HuH-7.5 (cell line): ENCODE measurements around the gene TTF2.

Experiments used
- DNase-seq: peaks from one replicate; pipeline ENCODE4 v3.0.0; 2011; ENCODE audit warnings: low spot score

TTF2 gene

DNA sequence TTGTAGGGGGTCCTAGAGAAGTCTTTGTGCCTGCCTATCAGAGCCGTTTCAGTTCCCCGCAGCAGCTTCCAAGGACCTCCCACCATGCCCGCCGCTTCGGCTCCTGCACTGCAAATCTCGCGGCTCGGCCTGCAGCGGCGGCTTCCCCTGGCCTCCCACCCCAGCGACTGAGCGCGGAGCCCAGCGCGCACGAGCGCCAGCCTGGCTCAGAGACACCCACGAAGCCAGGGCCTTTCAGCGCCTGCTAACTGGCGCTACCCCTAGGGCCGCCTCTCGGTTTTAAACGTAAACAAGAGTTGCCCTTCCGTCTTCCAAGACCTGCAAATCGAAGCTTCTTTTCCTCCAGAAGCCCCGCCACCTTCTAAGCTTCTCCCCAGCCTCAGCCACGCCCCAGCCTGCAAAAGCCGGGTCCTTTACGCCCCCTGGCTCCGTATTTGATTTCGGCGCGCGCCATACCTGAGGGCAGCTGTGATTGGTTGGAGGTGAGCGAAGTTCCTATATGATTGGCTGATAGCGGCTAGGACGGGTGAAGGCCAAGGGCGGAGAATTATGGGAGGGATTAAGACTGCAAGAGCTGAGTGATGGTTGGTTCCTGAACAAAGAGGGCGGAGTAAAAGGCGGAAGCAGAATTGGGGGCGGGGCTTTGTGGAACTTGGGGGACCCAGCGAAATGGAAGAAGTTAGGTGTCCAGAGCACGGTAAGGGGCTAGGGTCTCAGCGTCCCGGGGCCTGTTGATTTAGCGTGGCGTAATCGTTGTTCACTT, at the start of gene TTF2:
Gene TTF2, plus strand, starts transcription at position 649 of the 763 bp plus-strand sequence. Its CDS starts 21 bp downstream, at position 670.
- peak; percentile 92 for DNase-seq

DNA sequence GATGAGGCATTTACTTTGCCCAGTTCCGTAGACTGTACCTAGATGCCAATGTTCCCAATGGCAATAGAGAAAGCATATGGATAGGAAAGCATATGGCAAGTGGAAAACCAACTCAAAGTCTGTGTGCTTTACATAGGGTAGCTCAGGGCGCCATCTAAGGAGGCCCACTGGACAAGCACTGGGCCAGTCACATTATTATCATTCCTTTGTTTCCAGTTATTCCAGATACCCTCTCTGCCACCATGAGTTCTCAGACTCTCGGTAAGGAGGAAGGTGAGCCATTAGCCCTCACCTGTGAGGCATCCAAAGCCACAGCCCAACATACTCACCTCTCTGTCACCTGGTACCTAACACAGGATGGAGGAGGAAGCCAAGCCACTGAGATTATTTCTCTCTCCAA, 48.8 kb upstream of the TTF2 start:
- DNase-seq: no peak

DNA sequence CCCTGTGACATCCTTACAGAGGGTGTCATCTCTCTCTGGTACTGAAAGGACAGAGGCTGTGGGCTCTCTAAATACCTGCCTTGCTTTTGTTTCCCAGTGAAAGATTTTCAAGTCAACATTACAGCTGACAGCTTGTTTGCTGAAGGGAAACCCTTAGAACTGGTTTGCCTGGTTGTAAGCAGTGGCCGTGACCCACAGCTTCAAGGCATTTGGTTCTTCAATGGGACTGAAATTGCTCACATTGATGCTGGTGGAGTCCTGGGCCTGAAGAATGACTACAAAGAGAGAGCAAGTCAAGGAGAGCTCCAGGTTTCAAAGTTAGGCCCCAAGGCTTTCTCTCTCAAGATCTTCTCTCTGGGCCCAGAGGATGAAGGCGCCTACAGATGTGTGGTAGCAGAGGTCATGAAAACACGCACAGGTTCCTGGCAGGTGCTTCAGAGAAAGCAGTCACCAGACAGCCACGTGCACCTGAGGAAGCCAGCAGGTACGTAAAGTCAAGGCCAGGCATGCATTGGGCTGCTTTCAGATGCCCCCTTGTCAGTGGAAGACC, 46.7 kb upstream of the TTF2 start:
- peak; percentile 17 for DNase-seq

DNA sequence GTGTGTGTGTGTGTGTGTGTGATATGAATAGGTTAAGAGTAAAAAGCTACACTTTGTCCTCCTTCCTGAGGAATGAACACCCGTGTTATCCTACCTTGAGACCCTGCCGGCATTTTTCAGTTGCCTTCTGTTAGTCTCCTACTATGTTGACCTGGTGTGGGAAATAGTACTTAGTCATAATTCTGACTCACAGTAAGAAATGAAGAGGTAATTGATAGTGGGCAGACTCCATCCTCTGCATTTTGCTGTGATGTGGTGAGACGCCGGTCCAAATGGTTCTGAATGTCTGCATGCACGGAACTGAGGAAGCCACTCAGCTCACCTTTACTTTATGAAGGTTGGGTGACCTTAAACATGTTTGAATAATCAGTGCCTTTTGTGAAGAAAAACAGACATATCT, 45.9 kb upstream of the TTF2 start:
- DNase-seq: no peak

DNA sequence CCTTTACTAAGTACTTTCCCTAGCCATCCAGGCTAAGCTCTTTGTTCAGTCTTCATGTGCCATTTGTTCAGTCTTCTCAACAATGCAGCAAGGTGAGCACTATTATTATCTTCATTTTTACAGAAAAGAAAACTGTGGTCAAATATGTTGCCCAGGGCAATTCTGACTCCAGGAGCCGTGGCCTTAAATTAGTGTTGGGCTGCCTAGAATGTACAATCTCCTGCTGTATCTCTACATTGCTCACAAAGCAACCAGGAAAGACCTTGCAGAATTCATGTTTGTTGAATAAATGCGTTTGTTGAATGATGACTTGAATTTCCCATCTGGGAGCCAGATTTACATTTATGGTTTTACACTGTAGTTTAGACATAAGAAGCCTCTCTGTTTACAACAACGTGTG, 44.4 kb upstream of the TTF2 start:
- no peak for DNase-seq

DNA sequence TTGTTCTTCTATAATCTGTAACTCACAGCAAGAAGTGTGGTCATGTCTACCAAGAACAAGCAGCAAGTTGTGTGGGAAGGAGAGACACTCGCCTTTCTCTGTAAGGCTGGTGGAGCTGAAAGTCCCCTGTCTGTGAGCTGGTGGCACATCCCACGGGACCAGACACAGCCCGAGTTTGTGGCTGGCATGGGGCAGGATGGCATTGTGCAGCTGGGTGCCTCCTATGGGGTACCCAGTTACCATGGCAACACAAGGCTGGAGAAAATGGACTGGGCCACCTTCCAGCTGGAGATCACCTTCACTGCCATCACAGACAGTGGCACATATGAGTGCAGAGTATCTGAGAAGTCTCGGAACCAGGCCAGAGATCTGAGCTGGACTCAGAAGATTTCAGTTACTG, 43.1 kb upstream of the TTF2 start:
- DNase-seq: no peak

DNA sequence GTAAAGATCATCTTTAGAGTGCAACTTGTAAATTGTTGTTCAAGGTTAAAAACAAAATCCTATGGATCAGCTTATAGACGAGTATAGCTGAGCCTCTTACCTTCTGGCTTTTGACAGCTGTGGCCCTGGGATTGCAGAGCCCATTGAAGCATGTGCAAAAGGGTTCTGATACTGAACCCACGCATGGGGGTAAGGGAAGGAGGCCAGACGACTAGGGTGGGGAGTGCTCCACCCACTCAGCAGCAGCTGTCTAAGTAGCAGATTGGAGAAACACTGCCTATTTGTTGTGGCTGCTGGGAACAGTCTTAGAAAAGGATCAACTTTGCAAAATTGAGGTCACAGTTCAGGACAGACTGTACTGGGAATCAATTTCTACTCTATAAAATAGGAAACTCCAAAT, 42.5 kb upstream of the TTF2 start:
- no peak for DNase-seq

DNA sequence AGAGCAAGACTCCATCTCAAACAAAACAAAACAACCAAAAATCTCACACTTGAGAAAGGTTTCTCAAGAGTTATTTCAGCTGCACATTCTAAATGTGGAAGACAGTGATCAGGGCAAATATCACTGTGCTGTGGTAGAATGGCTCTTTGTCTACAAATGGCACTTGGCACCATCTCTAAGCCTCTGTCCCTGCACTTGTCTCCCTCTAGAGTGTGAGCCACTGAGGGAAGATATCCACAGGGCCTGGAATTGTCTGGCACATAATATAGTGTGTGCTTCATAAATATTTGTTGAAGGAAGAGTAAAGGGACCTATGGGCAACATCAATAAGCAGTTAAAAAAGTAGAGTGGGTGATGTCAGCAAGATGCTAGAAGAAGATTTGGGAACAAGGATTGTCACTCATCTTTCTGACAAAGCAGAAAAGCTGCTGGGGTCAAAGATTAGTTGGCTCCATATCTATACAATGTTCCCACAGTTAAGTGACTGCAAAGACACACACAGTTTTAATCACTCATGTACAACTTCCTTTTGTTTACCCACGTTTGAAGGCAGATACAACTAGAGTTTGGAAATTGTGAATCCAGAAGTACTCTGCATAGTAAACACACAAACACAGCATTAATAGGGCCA, 39.5 kb upstream of the TTF2 start:
- DNase-seq: no peak

DNA sequence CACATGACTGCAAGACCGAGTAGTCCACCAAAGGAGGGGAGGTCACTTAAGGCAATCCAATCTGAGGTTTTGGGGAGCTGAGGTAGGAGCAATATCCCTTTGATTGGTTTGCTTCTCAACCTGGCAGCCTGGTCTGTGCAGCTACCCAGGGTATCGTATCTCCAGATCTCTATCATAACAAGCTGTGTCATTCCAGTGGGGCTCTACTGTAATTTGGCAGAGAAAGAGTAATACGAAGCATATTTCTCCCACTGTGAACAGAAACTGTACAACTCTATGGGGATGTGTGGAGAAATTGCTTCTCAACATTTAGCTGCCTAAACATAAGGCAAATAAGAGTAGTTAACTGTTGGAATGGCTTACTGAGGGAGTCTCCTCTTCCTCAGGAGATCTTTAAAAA, 38.0 kb upstream of the TTF2 start:
- DNase-seq: no peak

DNA sequence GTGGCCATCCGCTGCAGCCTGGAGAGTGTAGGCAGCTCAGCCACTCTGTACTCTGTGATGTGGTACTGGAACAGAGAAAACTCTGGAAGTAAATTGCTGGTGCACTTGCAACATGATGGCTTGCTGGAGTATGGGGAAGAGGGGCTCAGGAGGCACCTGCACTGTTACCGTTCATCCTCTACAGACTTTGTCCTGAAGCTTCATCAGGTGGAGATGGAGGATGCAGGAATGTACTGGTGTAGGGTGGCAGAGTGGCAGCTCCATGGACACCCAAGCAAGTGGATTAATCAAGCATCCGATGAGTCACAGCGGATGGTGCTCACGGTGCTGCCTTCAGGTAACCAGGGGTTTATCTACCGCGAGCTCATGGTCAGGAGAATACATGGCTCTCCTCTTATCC, 34.6 kb upstream of the TTF2 start:
- DNase-seq: no peak

DNA sequence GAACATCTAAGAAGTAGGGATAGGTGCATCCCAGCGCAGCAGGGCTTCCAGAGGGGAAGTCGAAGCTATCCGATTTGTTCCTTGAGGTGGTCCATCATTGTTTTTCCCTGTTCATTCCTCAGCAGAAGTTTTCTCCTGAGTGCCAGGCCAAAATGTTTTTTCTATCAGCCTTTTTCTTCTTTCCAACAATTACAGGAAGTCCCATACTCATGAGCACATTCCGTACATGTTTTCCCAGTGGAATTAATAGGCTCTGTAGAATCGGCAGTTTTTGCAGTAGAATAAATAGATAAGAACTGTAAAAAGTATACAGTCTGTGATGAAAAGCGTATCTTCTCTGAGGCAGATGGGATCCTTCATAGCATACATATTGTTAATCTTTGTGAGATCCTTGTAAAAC, 33.8 kb upstream of the TTF2 start:
- DNase-seq: no peak

DNA sequence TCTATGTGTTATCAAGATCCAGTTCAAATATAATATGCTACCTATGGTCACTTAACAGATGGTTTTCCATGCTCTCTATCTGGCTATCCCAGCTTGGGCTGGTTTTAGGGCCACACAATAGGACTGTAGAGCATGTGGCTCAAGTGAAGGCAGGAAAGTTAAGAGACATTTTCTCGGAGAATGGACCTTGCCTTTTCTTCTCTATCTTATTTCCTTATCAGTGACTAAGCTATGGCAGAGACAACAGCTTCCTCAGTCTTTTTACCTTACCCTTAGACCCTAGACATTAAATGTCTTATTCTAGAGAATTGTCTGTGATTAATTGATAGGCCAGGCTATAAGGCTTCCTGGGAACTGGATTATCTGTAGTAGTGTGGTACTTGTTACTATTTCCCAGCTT, 30.4 kb upstream of the TTF2 start:
- DNase-seq: no peak

DNA sequence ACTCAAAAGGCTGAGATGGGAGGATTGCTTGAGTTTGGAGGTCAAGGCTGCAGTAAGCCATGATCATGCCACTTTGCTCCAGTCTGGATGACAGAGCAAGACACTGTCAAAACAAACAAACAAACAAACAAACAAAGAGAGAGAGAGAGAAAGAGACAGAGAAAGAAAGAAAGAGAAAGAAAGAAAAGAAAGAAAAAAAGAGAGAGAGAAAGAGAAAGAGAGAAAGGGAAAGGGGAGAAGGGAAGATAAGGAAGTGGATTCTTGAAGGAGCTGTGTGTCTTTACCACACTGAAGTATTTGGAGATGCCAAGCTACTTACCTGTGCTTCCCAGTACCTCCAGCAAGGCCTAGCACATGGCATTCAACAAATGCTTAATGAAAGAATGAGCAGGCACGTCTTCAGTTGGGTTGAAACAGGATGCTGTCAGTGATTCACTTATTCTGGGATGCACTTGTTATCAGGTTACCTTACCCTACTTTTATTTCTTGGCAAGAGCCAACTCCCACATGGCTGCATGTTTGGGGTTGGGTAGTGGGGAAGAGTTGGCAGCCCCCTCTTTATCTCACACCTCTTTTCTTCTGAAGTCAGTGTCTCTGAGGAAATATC, 29.8 kb upstream of the TTF2 start:
- no peak for DNase-seq

DNA sequence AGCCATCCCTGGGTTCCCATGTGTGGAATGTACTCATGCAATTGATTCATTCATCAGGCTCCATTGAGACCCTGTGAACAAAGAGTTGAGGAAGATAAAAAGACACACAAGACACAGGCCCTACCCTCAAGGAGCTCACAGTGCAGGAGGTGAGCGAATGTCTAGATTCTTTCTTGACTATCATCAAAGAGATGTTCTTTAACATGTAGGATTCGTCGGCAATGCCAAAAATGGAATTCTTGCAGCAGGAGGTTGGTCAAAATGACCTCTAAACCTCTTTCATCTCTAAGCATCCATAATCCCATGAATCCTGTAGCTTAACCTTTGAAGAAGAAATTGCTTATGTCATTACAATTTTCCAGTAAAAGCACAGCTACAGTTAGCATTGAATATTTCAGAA, 27.9 kb upstream of the TTF2 start:
- no peak for DNase-seq

DNA sequence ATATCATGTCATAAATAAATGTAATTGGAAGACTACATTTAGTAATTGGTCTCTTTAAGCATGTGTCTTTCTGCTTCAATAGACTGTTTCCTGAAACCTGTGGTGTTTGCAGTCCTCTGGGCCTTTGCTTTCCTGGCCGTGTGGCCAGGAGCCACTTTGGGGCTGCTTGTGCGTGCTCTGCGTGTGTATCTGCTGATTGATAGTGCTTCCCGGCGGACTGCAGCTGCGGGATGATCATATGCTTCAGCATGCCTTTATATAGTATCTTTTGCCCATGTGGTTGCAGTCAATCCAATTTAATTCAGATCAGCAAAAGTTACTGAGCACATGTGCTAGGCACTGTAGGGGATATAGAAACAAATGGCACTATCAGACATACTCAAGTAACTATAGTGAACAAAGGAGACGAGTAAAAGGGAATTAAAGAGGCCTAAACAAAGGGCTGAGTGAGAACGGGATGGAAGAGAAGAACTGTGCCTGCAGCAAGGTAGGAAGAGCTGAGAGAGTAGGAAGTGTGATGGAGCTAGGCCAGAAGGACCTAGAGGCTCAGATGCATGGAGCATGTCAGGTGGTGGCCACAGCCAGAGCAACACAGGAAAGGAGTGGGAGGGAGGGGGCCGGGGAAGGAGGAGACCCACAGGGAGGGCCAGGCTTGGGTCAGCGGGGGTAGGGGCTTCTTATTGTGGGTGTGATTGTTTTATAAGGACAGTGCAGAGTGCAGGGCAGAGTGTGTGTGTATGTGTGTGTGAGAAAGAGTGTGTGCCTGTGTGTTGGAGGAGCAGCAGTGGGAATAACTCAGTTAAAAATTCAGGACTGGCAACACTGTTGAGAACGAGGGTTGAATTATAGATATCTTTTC, 27.2 kb upstream of the TTF2 start:
- no peak for DNase-seq

DNA sequence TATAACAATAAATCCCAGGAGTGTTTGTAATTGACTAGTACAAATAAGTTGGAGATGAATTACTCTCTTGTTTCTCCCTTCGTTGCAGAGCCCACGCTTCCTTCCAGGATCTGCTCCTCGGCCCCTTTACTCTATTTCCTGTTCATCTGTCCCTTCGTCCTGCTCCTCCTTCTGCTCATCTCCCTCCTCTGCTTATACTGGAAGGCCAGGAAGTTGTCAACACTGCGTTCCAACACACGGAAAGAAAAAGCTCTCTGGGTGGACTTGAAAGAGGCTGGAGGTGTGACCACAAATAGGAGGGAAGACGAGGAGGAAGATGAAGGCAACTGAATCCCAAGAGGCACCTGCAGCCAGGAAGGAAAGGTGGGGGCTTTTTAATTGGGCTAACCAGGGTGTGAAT, 26.4 kb upstream of the TTF2 start:
- DNase-seq: no peak

DNA sequence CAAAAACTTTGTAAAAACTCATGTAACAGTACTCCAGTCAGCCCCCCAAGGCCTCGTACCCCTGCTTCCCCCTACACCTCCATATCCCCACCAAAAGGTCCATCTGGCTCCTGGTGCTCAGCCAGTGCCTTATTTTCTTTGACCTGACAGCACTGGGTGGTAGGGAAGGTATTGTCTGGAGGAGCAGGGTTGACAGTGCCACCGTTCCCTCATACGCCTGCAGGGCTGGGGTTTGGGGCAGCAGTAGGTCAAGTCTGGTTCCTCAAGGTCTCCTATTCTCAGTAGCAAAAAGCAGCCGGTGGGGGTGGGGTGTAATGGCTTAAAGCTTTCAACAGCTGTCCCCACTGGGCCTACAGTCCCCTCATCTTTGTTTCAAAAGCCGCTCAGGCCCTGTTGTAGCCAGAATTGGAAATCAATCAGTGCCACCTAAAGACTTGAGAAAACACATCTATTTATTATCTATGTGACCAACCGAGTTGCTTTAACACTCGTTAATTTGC, 25.3 kb upstream of the TTF2 start:
- no peak for DNase-seq

DNA sequence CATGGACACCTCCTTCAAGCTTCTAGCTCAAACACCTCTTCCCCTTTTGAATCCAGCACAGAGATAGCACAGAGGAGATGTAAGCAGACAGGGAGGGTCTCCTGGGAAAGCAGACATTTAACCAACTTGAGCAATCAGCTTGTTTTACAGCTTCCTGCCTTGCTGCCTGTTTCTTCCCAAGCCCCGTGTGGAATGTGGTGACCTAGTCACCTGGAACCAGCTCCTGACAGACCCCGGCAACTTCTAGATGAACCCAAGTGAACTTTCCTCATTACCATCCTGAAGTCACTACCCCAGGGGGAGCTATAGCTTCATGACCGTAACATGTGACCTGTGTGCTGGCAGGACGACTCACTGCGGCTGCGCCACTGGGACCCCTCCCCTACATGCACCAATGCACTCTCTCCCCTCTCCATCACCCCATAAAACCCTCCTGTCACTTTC, 24.1 kb upstream of the TTF2 start:
- DNase-seq: no peak

DNA sequence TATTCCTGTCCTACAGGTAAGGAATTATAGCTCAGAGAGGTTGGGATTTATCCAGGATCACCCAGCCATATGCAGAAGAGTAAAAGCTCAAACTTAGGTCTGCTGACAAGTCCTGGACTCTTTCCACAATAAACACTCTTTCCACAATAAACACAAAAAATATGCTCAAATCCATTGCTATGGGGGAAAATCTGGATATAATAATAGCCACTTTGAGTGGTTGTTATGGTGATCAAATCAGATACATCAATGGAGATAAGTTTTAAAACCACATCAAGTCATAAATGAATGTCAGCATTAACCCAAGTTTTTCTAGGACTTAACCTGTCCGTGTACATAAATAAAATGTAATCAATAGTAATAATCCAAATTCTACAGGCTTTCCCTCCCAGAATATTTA, 22.3 kb upstream of the TTF2 start:
- DNase-seq: no peak

DNA sequence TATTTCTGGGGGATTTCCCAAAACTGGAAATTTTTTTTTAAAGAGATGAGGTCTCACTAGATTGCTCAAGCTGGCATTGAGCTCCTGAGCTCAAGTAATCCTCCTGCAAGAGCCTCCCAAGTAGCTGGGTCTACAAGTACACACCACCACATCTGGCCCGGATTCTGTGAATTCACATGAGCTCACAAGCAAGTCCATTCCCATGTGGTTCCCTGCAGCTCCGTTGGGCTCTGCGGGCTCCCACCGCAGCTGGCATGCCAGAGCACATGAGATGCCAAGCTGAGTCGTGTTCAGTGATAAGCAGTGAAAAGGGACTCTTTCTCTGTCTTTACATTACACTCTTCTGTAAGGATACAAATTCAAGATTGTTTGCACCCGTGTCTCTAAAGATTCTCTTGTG, 21.9 kb upstream of the TTF2 start:
- DNase-seq: no peak

DNA sequence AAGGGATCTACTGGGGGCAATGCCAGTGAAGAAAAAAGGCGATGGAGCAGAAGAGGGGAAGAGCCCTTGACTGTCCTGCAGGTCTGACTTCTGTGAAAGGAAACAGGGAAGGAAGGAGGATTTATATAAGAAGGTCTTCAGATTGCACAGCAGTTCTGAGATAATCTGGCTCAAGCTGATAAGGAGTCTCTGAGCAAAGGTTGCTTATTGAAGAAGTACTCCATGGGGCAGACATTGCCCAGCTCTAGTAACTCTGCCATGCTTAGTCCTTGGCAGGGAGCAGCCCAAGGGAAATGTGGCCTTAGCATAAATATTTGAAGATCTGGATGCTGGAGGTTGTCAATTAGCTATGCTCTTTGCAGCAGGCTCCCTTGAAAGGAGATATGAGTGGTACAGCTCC, 15.9 kb upstream of the TTF2 start:
- DNase-seq: no peak

DNA sequence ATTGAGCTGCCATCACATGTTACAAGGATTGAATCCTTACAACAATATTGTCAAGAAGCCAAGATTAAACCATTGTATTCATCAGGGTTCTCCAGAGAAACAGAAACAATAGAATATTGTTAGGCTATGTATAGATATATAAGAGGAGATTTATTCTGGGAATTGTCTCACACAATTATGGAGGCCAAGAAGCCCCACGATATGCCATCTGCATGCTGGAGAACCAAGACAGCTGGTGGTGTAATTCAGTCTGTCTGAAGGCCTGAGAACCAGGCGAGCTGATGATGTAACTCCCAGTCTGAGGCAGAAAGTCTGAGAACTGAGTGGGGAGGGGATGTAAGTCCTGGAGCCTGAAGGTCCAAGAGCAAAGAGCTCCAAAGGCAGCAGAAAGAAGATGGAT, 14.5 kb upstream of the TTF2 start:
- no peak for DNase-seq
